ENCODE measurements around the gene OSBPL5.

The OSBPL5 gene

DNA sequence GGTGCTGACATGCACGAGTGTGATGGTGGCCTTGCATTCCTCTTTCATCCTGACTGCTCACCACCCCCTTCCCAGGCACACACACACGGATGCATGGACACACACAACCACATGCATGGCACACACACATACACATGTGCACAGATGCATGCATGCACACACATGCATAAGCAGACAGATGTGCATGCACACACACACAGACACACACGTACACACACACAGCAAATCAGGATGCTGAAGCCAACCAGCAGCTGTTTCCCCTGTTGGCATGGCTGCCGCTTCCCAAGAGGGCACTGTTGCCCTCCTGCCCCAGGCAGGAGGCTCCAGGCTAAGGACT is 15.3 kb downstream of the OSBPL5 start:
- H3K27ac ChIP-seq: no peak overlapping the region
- no peak for TF ChIP-seq ZFX (IDR thresholded peaks at IDR 0.05; ENCODE audit: borderline replicate concordance)
- TF ChIP-seq, protein P1, sequence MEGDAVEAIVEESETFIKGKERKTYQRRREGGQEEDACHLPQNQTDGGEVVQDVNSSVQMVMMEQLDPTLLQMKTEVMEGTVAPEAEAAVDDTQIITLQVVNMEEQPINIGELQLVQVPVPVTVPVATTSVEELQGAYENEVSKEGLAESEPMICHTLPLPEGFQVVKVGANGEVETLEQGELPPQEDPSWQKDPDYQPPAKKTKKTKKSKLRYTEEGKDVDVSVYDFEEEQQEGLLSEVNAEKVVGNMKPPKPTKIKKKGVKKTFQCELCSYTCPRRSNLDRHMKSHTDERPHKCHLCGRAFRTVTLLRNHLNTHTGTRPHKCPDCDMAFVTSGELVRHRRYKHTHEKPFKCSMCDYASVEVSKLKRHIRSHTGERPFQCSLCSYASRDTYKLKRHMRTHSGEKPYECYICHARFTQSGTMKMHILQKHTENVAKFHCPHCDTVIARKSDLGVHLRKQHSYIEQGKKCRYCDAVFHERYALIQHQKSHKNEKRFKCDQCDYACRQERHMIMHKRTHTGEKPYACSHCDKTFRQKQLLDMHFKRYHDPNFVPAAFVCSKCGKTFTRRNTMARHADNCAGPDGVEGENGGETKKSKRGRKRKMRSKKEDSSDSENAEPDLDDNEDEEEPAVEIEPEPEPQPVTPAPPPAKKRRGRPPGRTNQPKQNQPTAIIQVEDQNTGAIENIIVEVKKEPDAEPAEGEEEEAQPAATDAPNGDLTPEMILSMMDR (IDR thresholded peaks at IDR 0.05): no peak

DNA sequence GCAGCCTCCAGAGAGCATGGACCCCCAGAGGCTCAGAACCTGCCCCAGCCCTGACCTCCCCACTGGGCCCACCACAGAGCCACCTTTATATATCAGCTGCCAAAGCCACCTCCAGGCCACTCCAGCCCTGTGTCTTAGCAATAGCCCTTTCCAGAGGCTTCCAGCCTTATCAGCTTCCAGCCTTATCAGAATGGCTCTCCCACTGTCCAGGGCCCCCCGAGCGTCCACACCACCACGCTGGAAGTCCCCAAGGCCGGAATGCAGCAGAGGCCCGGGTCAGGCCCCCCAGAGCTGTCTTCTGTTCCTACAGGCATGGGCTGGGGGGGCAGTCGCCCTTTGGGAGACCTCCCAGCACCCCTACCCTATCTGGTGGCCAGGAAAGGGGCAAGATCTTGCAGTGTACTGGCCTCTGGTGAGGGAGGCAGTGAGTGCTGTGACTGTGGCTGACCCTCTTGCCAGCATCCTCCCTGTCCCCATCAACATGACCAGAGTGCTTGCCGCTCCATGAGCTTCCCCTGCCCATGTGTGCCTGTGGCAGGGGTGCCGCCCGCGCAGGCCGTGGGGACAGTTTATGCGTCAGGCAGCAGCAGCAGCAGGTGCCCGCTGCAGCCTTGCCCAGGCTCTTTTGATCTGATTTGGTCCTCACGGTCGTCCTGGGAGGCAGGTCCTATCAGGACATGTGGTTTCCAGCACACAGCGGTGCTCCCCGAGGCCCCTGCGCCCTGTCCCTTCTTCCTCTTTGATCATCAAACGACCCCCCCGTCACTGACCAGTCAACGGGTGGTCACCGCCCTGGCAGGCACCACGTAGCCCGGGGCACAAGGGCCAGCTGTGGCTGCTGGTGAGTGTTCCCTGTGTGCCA is 15.9 kb downstream of the OSBPL5 start:
- no peak for TF ChIP-seq ZFX (IDR thresholded peaks at IDR 0.05; ENCODE audit: borderline replicate concordance)
- TF ChIP-seq, protein P1 (IDR thresholded peaks at IDR 0.05): no peak
- H3K27ac ChIP-seq: no peak overlapping the region

DNA sequence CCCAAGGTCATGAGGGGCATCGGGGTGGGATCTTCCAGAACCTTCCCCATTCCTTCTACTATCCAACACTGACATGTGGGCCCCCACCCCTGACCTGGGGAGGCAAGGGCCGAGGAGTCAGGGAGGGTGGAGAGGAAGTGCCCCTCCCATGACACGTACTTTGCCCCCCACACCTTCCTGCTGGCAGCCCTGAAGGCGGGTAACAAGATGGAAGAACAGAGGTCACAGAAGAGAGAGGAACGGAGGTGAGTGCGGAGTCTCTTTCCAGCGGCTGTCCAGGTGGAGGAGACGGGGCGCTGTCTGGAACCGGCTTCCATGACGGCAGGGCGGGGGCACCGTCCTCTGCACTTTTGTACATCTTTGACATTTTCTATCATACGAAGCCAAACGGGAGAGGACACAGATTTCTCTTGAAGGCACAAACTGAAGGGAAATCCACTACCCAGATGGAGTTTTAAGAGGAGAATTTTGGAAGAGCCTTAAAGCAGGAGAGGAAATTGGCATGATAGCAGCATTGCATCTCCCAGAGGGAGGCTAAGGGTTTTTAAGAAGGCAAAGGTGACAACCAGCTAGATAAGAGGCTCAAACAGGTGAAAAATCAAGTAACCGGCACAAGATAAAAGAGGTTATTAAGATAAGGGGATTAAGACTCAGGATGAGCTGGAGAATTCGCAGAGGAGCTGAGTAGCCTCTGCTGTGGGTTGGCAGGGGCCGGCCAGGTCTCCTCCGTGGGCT is 16.7 kb downstream of the OSBPL5 start:
- no peak overlapping the region for H3K27ac ChIP-seq
- no peak for TF ChIP-seq ZFX (IDR thresholded peaks at IDR 0.05; ENCODE audit: borderline replicate concordance)
- TF ChIP-seq, protein P1 (IDR thresholded peaks at IDR 0.05): no peak

DNA sequence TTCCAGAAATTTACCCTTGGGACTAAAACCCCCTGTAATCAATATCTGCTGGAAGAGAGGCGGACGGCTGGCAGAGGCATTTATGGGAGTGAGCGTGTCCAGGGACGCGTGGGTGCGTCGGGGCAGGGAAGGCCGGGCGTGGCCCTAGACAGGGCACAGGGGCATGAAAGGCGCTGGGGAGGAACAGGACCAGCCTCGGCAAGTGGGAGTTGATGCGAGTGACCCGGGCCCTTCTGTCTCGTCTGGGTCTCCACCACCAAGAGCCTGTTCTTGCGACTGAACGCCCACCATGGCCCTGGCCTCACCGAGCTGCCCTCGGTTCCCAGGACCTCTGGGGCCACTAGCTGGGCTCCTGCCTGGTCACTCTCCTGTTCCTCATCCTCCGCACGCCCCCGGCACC is 17.5 kb downstream of the OSBPL5 start:
- no peak overlapping the region for H3K27ac ChIP-seq
- TF ChIP-seq, protein P1 (IDR thresholded peaks at IDR 0.05): no peak
- TF ChIP-seq ZFX (IDR thresholded peaks at IDR 0.05; ENCODE audit: borderline replicate concordance): no peak

DNA sequence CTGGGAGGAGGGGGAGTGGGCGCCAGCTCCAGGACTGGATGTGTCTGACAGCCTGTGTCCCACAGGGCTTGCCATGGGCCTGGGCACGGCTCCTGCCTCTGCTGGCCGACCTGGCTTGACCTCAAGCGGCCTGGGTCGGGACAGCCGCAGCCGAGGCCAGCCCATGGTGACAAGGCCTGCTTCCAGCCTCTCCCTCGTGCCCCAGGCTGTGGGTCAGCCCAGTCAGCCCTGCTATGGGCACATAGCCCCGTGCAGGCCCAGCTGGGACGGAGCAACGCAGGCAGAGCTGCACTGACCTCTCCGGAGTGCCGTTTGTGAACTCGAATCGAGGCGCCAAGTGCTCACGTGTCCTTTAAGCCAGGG is 17.9 kb downstream of the OSBPL5 start:
- TF ChIP-seq, protein P1 (IDR thresholded peaks at IDR 0.05): no peak
- no peak for TF ChIP-seq ZFX (IDR thresholded peaks at IDR 0.05; ENCODE audit: borderline replicate concordance)
- no peak overlapping the region for H3K27ac ChIP-seq

DNA sequence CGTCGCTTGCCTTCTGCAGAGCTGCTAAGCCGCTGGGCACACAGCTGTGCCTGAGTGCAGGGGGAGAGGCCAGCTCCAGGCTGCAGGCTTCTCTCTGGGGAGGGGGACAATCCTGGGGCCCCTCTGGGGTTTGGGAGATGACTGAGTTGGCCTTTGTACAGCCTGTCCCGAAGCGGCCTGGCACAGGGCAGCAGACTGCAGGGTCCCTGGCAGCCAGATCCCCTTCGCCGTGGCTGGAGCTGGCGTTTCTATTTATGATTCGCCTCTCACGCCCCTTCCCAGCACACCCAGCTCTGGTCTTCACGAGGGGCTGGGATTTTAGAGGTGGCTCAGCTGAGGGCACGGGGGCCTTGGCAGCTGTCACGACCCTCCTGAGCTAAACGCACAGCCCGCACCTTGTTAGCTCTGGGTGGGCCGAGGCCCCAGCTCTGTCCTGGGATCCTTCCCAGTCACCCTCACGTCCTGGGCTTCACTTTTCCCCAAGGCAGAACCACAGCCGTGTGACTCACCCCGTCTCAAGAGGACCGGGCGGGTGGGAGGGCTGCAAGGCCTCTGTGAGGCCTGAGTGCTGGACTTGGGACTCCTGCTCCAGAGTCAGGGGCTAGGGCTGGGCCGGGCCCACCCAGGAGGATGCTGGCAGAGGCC is 18.4 kb downstream of the OSBPL5 start:
- no peak for TF ChIP-seq ZFX (IDR thresholded peaks at IDR 0.05; ENCODE audit: borderline replicate concordance)
- TF ChIP-seq, protein P1 (IDR thresholded peaks at IDR 0.05): no peak
- no peak overlapping the region for H3K27ac ChIP-seq

DNA sequence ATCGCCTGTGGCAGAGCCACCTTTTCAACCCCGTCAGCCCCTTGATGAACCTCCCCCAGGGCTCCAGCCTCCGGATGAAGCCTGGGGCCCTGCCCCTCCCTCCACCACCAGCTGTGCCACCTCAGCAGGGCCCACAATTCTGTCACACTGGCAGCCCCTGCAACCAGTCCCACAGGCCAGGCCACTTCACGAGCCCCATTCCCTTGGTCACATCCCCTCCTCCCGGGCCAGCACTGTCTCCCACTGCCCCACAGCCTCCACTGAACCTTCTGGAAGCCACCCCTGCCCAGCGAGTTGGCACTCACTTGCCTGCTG is 19.9 kb downstream of the OSBPL5 start:
- TF ChIP-seq, protein P1 (IDR thresholded peaks at IDR 0.05): no peak
- no peak for TF ChIP-seq ZFX (IDR thresholded peaks at IDR 0.05; ENCODE audit: borderline replicate concordance)
- no peak overlapping the region for H3K27ac ChIP-seq
